Liver (tissue), 9 donors: Measurements from ENCODE around the gene SMYD1. TPM values are rescaled to one million over a fixed set of nuclear protein-coding genes. Genes with fewer than 3 reads are reported as not detected.
"Not testable (repeated sequence)": the region's sequence is repeated elsewhere in the genome, so short reads cannot be mapped to it uniquely, and the experiment has no call there.

Experiments
- DNase-seq: peaks from one replicate; pipeline ENCODE4 v3.0.0-alpha.2; 2017; ENCODE audit warnings: low spot score
- H3K27ac ChIP-seq, 2 donors: one replicate each; pipeline ENCODE4 v1.7.0; 2013; ENCODE audit warnings: inconsistent platforms in 2 of 2, low read length in 2 of 2, control low read depth in 1 of 2, low read depth in 1 of 2, mild to moderate bottlenecking in 1 of 2
- H3K27me3 ChIP-seq, 4 donors: one replicate each; pipeline versions ENCODE4 v1.6.1 to v1.7.0; 2013; ENCODE audit warnings: low read length in 3 of 4, inconsistent platforms in 1 of 4, mild to moderate bottlenecking in 1 of 4, moderate library complexity in 1 of 4; ENCODE audit not compliant: control insufficient read depth in 4 of 4, insufficient read depth in 4 of 4
- H3K36me3 ChIP-seq, 4 donors: one replicate each; pipeline versions ENCODE4 v1.6.1 to v1.7.0; 2013; ENCODE audit warnings: low read length in 3 of 4, mild to moderate bottlenecking in 3 of 4, low read depth in 1 of 4, moderate library complexity in 1 of 4; ENCODE audit not compliant: control insufficient read depth in 4 of 4, insufficient read depth in 3 of 4
- H3K4me1 ChIP-seq, 4 donors: one replicate each; pipeline versions ENCODE4 v1.6.1 to v1.7.0; 2013; ENCODE audit warnings: low read length in 3 of 4, mild to moderate bottlenecking in 3 of 4, moderate library complexity in 1 of 4; ENCODE audit not compliant: control insufficient read depth in 4 of 4, insufficient read depth in 4 of 4
- H3K4me3 ChIP-seq, 3 donors: one replicate each; pipeline versions ENCODE4 v1.6.1 to v1.7.0; 2013; ENCODE audit warnings: low read length in 3 of 3, control low read depth in 1 of 3, low read depth in 1 of 3, mild to moderate bottlenecking in 1 of 3
- H3K9ac ChIP-seq, 2 donors: one replicate each; pipeline ENCODE4 v1.7.0; 2013; ENCODE audit warnings: low read length in 2 of 2, mild to moderate bottlenecking in 2 of 2, moderate library complexity in 2 of 2, control low read depth in 1 of 2, low read depth in 1 of 2
- H3K9me3 ChIP-seq, 4 donors: one replicate each; pipeline versions ENCODE4 v1.6.1 to v1.7.0; 2013; ENCODE audit warnings: low read length in 3 of 4; ENCODE audit not compliant: control insufficient read depth in 4 of 4
- ATF3 ChIP-seq: IDR thresholded peaks from 2 replicates; pipeline ENCODE4 v1.6.1; 2016; ENCODE audit warnings: antibody characterized with exemption
- CTCF ChIP-seq: fragments of 150-350 bp; IDR thresholded peaks from 2 replicates; pipeline ENCODE4 v1.5.1; 2017; ENCODE audit warnings: improper control_type of control experiment, low read depth, low read length; ENCODE audit not compliant: missing input control
- EGR1 ChIP-seq, 2 donors: IDR thresholded peaks; 2 replicates each; pipeline ENCODE4 v1.6.1; 2016 to 2018; ENCODE audit warnings: antibody characterized with exemption in 2 of 2, low read depth in 2 of 2
- GABPA ChIP-seq, 2 donors: IDR thresholded peaks in 1 of 2; conservative IDR thresholded peaks in 1 of 2; 2 replicates each; pipeline ENCODE4 v1.6.1; 2016; ENCODE audit warnings: antibody characterized with exemption in 2 of 2, mild to moderate bottlenecking in 1 of 2, moderate library complexity in 1 of 2
- HNF4A ChIP-seq, 2 donors: conservative IDR thresholded peaks; 2 replicates each; pipeline ENCODE4 v1.6.1; 2016; ENCODE audit warnings: antibody characterized with exemption in 2 of 2, mild to moderate bottlenecking in 2 of 2
- HNF4G ChIP-seq: IDR thresholded peaks from 2 replicates; pipeline ENCODE4 v1.6.1; 2016; ENCODE audit warnings: antibody characterized with exemption
- JUND ChIP-seq, 2 donors: IDR thresholded peaks; 2 replicates each; pipeline ENCODE4 v1.6.1; 2016; ENCODE audit warnings: antibody characterized with exemption in 2 of 2
- MAX ChIP-seq: IDR thresholded peaks from 2 replicates; pipeline ENCODE4 v1.6.1; 2016; ENCODE audit warnings: antibody characterized with exemption
- RAD21 ChIP-seq, 2 donors: IDR thresholded peaks; 2 replicates each; pipeline ENCODE4 v1.6.1; 2016; ENCODE audit warnings: antibody characterized with exemption in 2 of 2, mild to moderate bottlenecking in 2 of 2
- RXRA ChIP-seq, 2 donors: IDR thresholded peaks; 2 replicates each; pipeline ENCODE4 v1.6.1; 2017 to 2018; ENCODE audit warnings: antibody characterized with exemption in 2 of 2, mild to moderate bottlenecking in 1 of 2
- SP1 ChIP-seq: IDR thresholded peaks from 2 replicates; pipeline ENCODE4 v1.6.1; 2018; ENCODE audit warnings: antibody characterized with exemption, mild to moderate bottlenecking
- TAF1 ChIP-seq: conservative IDR thresholded peaks from 2 replicates; pipeline ENCODE4 v1.6.1; 2016; ENCODE audit warnings: antibody characterized with exemption, mild to moderate bottlenecking
- YY1 ChIP-seq: IDR thresholded peaks from 2 replicates; pipeline ENCODE4 v1.6.1; 2016; ENCODE audit warnings: antibody characterized with exemption, mild to moderate bottlenecking
- ZBTB33 ChIP-seq: IDR thresholded peaks from 2 replicates; pipeline ENCODE4 v1.6.1; 2016; ENCODE audit warnings: antibody characterized with exemption
- WGBS: extraction: QIAGEN DNeasy Blood & Tissue Kit; methylation state at CpG from one replicate; pipeline ENCODE4 v1.1.7; 2013; 5-methylcytosine and 5-hydroxymethylcytosine counted together
- polyA plus RNA-seq, 2 donors: library from polyadenylated mRNA; stranded (reverse) in 1 of 2; unstranded in 1 of 2; fragments of 200-250 nt in 1 of 2; fragments of >200 nt in 1 of 2; fragmentation: Nextera tagmentation in 1 of 2; extraction: Ambion mirVana in 1 of 2; gene quantifications; one replicate each; pipeline versions ENCODE4 v1.2.1 to v1.2.3, GENCODE V29; 2013 to 2015
- total RNA-seq, 2 donors: library from RNA; depleted of rRNA; stranded (reverse); fragments of >200 nt; gene quantifications; one replicate each; pipeline ENCODE4 v1.2.3, GENCODE V29; 2014
- donor health status: healthy.
- donor health status: healthy.
- donor health status: healthy.
- donor health status: healthy.
- donor health status: healthy.

The SMYD1 gene
- total RNA-seq (not detected), polyA plus RNA-seq (not detected)

GRCh38 chr2:88067598-88067997, at the start of gene SMYD1:
TSS of gene SMYD1 (plus strand) at chr2:88067825. CDS start at chr2:88067865, 40 bp downstream.
- no peak for DNase-seq
- Histone ChIP-seq H3K27ac (no peak within 1 kb of the TSS), H3K9ac (no peak within 1 kb of the TSS), H3K27me3 (no peaks in the 10 kb centered on the region), H3K36me3 (no peaks in the 10 kb centered on the region), H3K4me3 (no peak within 1 kb of the TSS), H3K9me3 (no peaks in the 10 kb centered on the region), H3K4me1 (no peaks in the 10 kb centered on the region)
- WGBS, result 92% methylated on average over 8 of the region's 8 CpGs
- TF ChIP-seq MAX (no peak), TAF1 (no peak), HNF4G (no peak), EGR1 (IDR thresholded peaks at IDR 0.05; ENCODE audit: low read depth in 2 of 2) (no peak), HNF4A (conservative IDR thresholded peaks at IDR 0.05) (no peak), JUND (IDR thresholded peaks at IDR 0.05) (no peak)

GRCh38 chr2:88018077-88018805, 49.4 kb upstream of the SMYD1 start:
- H3K4me3 ChIP-seq, H3K9ac ChIP-seq, H3K27me3 ChIP-seq, DNase-seq, H3K27ac ChIP-seq, H3K36me3 ChIP-seq, H3K9me3 ChIP-seq: not testable (repeated sequence)
- WGBS, result 91% methylated on average over 11 of the region's 11 CpGs
- H3K4me1 ChIP-seq, result peaks cover 0 to 20% (median 9%) of the 10 kb centered on the region in 4 donors

- Histone ChIP-seq H3K9ac (no peak overlapping the region), H3K4me3 (no peak overlapping the region), H3K27ac (no peak overlapping the region), H3K4me1 (peaks cover 0 to 20% (median 9%) of the 10 kb centered on the region in 4 donors), H3K9me3 (no peaks in the 10 kb centered on the region), H3K27me3 (no peaks in the 10 kb centered on the region), H3K36me3 (no peaks in the 10 kb centered on the region)
- 96% methylated on average over 6 of the region's 6 CpGs for WGBS
- TF ChIP-seq TAF1 (no peak), RXRA (IDR thresholded peaks at IDR 0.05) (no peak), YY1 (no peak), ZBTB33 (no peak), CTCF (no peak), EGR1 (IDR thresholded peaks at IDR 0.05; ENCODE audit: low read depth in 2 of 2) (no peak), GABPA (IDR thresholded peaks at IDR 0.05 in 1 of 2, conservative IDR thresholded peaks at IDR 0.05 in 1 of 2) (no peak), RAD21 (IDR thresholded peaks at IDR 0.05) (no peak), HNF4A (conservative IDR thresholded peaks at IDR 0.05) (no peak), ATF3 (no peak), SP1 (no peak)
- no peak for DNase-seq
Observed at GRCh38 chr2:88018909-88019308, 48.7 kb upstream of the SMYD1 start.
